ENCODE results near the gene PTPRE. TPM values are rescaled to one million over a fixed set of nuclear protein-coding genes. Genes with fewer than 3 reads are reported as not detected.

Gene PTPRE
- total and polyA plus RNA-seq, 4 donors, result 1.5 to 12.5 (median 3.7) TPM

DNA sequence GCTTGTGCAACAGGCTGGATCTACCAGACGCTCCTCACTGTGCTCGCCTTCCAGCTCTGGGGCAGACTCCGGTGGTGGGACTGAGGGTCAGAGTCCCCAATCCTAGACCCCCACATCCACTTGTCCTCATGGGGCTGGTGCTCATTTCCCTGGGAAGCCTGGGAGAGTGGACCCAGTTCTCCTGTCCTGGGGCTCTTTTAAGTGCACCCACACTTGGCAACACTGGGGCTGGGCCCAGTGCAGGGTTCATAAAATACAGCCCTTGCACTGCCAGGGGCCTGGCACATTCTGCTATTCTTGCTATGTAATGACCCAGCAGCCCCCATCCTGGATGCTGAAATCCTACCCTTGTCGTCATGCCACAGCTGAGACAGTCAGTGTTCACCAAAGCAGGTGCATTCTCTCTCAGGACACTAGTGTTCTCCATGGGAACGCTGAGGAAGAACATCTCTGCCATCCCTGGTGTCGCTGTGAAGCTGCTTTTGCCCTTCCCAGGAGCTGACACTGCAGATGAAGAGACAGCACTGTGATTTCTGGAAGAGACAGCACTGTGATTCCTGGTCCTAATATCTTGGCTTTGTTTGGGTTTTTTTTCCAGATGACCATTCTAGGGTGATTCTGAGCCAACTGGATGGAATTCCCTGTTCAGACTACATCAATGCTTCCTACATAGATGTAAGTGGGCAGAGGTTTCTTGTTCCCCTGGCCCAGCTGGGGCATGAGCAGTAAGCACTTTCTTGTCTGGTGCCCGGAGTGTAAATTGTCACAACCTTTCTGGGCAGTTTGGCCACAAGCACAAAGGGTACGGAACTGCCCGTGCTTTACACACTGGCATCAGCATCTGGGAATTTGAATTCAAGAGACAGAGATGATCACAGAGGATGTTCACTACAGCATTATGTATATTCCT is 153.7 kb downstream of the PTPRE start (continued):
- TF ChIP-seq GABPA (IDR thresholded peaks at IDR 0.05 in 1 of 2, conservative IDR thresholded peaks at IDR 0.05 in 1 of 2) (no peak), FOXA2 (IDR thresholded peaks at IDR 0.05) (no peak)
- TF ChIP-seq, protein P1, sequence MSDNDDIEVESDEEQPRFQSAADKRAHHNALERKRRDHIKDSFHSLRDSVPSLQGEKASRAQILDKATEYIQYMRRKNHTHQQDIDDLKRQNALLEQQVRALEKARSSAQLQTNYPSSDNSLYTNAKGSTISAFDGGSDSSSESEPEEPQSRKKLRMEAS (IDR thresholded peaks at IDR 0.05), result no peak

DNA sequence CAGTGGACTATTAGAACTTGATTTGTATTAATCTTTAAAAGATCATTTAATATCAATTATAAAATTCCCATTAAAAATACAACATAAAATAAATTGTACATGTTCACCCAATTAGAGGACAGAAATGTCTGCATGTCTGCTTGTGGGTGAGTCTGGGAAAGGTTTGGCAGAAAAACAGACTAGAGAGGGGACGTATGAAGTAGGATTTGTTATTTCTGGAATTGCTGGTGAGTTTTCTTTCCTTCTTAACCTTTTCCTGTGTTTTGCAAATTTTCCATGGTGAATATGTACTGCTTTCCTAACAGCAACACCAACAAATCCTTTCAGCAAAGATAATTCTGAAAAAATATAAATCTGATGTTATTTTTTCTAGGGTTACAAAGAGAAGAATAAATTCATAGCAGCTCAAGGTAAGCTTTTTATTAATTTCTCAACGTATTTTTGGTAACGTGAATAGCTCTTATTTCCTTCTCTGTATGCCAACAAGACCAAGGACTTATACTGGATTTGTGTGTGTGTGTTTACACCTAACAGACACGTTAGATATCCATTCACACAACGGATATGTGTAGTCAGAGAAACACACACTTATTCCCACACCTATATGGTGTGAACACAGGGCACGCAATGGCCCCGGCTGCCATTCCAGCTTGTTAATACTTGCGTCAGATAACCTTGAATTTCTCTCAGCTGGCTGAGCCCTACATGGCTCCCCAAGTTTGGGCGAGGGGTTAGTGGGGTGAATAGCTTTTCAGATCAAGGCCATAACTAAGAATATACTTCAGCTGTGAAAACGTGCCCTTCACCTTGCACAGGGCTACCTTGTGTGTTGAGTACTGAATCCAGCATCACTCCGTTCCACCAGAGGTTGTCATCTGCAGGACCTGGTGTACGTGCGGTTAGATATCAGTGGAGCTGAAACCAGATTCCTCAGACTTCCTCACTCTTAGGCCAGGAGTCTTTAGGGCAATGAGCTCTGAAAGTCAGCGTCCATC is 154.7 kb downstream of the PTPRE start:
- peaks cover 0 to 3% (median under 1%) of the 10 kb centered on the region in 4 donors for H3K27me3 ChIP-seq (ENCODE audit: control insufficient read depth in 4 of 4, insufficient read depth in 4 of 4, low read length in 3 of 4)
- H3K27ac ChIP-seq (ENCODE audit: low read depth in 1 of 2, low read length in 2 of 2), result peak overlapping the region; percentile 36 to 76
- H3K4me3 ChIP-seq (ENCODE audit: low read depth in 1 of 3, low read length in 3 of 3), result no peak overlapping the region
- H3K9ac ChIP-seq (ENCODE audit: low read depth in 1 of 2, low read length in 2 of 2), result no peak overlapping the region
- peaks cover 0 to 7% (median 1%) of the 10 kb centered on the region in 4 donors for H3K4me1 ChIP-seq (ENCODE audit: control insufficient read depth in 4 of 4, insufficient read depth in 4 of 4, low read length in 3 of 4)
- WGBS, result 78% methylated on average over 14 of the region's 14 CpGs
- no peak for DNase-seq (ENCODE audit: low spot score)
- TF ChIP-seq, protein P1 (IDR thresholded peaks at IDR 0.05), result no peak
- TF ChIP-seq, protein P2, sequence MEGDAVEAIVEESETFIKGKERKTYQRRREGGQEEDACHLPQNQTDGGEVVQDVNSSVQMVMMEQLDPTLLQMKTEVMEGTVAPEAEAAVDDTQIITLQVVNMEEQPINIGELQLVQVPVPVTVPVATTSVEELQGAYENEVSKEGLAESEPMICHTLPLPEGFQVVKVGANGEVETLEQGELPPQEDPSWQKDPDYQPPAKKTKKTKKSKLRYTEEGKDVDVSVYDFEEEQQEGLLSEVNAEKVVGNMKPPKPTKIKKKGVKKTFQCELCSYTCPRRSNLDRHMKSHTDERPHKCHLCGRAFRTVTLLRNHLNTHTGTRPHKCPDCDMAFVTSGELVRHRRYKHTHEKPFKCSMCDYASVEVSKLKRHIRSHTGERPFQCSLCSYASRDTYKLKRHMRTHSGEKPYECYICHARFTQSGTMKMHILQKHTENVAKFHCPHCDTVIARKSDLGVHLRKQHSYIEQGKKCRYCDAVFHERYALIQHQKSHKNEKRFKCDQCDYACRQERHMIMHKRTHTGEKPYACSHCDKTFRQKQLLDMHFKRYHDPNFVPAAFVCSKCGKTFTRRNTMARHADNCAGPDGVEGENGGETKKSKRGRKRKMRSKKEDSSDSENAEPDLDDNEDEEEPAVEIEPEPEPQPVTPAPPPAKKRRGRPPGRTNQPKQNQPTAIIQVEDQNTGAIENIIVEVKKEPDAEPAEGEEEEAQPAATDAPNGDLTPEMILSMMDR (IDR thresholded peaks at IDR 0.05; ENCODE audit: low read depth, low read length, missing input control), result no peak
- TF ChIP-seq NR2F2 (IDR thresholded peaks at IDR 0.05) (no peak), TAF1 (conservative IDR thresholded peaks at IDR 0.05) (no peak), RAD21 (IDR thresholded peaks at IDR 0.05) (no peak), HNF4G (IDR thresholded peaks at IDR 0.05) (no peak), SP1 (IDR thresholded peaks at IDR 0.05) (no peak)
- TF ChIP-seq, protein P3, sequence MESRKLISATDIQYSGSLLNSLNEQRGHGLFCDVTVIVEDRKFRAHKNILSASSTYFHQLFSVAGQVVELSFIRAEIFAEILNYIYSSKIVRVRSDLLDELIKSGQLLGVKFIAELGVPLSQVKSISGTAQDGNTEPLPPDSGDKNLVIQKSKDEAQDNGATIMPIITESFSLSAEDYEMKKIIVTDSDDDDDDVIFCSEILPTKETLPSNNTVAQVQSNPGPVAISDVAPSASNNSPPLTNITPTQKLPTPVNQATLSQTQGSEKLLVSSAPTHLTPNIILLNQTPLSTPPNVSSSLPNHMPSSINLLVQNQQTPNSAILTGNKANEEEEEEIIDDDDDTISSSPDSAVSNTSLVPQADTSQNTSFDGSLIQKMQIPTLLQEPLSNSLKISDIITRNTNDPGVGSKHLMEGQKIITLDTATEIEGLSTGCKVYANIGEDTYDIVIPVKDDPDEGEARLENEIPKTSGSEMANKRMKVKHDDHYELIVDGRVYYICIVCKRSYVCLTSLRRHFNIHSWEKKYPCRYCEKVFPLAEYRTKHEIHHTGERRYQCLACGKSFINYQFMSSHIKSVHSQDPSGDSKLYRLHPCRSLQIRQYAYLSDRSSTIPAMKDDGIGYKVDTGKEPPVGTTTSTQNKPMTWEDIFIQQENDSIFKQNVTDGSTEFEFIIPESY (IDR thresholded peaks at IDR 0.05), result no peak
- peaks cover 0 to 2% (median 0%) of the 10 kb centered on the region in 4 donors for H3K36me3 ChIP-seq (ENCODE audit: control insufficient read depth in 4 of 4, insufficient read depth in 3 of 4, low read depth in 1 of 4, low read length in 3 of 4)
- no peaks in the 10 kb centered on the region for H3K9me3 ChIP-seq (ENCODE audit: control insufficient read depth in 4 of 4, low read length in 3 of 4)

DNA sequence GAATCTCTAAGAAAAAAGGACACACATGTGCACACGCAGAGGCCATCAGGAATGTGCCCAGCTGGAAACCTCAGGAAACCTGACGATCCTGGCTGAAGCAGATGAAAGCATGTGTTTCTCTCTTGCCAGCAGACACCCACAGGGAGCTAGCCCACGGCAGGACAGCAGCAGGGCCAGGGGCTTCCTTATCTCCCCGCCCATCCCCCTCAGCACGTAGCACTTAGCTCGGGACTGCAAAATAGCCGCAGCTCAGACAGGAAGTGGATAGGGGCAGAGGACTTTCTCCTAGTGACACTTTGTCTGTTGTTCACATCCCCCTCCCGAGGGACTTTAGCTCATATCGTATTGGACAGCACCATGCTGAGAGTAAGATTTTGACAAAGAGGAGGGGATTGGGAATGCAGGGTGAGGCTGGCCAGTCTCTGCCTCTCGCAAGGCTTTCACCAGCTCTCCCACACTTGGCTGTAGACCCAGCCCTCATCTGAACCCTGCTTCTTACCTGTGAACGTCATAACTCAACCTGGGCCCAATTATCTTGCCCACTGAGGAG is 155.5 kb downstream of the PTPRE start:
- Histone ChIP-seq H3K9ac (ENCODE audit: low read depth in 1 of 2, low read length in 2 of 2) (no peak overlapping the region), H3K36me3 (ENCODE audit: control insufficient read depth in 4 of 4, insufficient read depth in 3 of 4, low read depth in 1 of 4, low read length in 3 of 4) (peaks cover 0 to 2% (median 0%) of the 10 kb centered on the region in 4 donors), H3K4me1 (ENCODE audit: control insufficient read depth in 4 of 4, insufficient read depth in 4 of 4, low read length in 3 of 4) (peaks cover 0 to 7% (median 1%) of the 10 kb centered on the region in 4 donors), H3K27ac (ENCODE audit: low read depth in 1 of 2, low read length in 2 of 2) (peak overlapping the region; percentile 36 to 76), H3K9me3 (ENCODE audit: control insufficient read depth in 4 of 4, low read length in 3 of 4) (no peaks in the 10 kb centered on the region), H3K4me3 (ENCODE audit: low read depth in 1 of 3, low read length in 3 of 3) (no peak overlapping the region), H3K27me3 (ENCODE audit: control insufficient read depth in 4 of 4, insufficient read depth in 4 of 4, low read length in 3 of 4) (peaks cover 0 to 3% (median under 1%) of the 10 kb centered on the region in 4 donors)
- no peak for TF ChIP-seq YY1 (IDR thresholded peaks at IDR 0.05)
- 29% methylated on average over 11 of the region's 11 CpGs for WGBS
- no peak for DNase-seq (ENCODE audit: low spot score)

Data from liver (tissue), 9 donors.